WERI-Rb-1 (cell line): ENCODE measurements around the gene ZC3H13.
A peak's percentile ranks its signal among the peaks of the same experiment; 100 is the strongest.

Source experiments
- DNase-seq: peaks from one replicate; pipeline ENCODE4 v3.0.0-alpha.2; 2020
- H3K27ac ChIP-seq: fragments of 250-450 bp; sonication (Bioruptor Pico); 2 replicates; pipeline ENCODE4 v1.5.1; 2020; ENCODE audit warnings: mild to moderate bottlenecking, moderate library complexity
- H3K27me3 ChIP-seq: fragments of 250-450 bp; sonication (Bioruptor Pico); 2 replicates; pipeline ENCODE4 v1.5.1; 2021; ENCODE audit warnings: mild to moderate bottlenecking, low read depth, moderate library complexity; ENCODE audit not compliant: insufficient read depth, severe bottlenecking
- H3K36me3 ChIP-seq: fragments of 250-450 bp; sonication (Bioruptor Pico); 2 replicates; pipeline ENCODE4 v1.5.1; 2020; ENCODE audit warnings: mild to moderate bottlenecking, moderate library complexity
- H3K4me3 ChIP-seq: 2 replicates; pipeline ENCODE4 v1.5.1; 2011; ENCODE audit warnings: low read depth, mild to moderate bottlenecking, control low read depth, low read length
- H3K9me3 ChIP-seq: fragments of 250-450 bp; sonication (Bioruptor Pico); 2 replicates; pipeline ENCODE4 v1.5.1; 2021; ENCODE audit warnings: mild to moderate bottlenecking, moderate library complexity; ENCODE audit not compliant: severe bottlenecking
- TF ChIP-seq, protein P1 (sequence below): IDR thresholded peaks from 2 replicates; pipeline ENCODE4 v1.5.1; 2011; ENCODE audit warnings: low read depth, mild to moderate bottlenecking, control low read depth, inconsistent platforms, low read length

Gene ZC3H13

GRCh38 chr13:45917019-45917418 is 135.5 kb downstream of the ZC3H13 start:
- Histone ChIP-seq H3K27me3 (no peaks in the 10 kb centered on the region), H3K9me3 (no peaks in the 10 kb centered on the region), H3K27ac (no peak overlapping the region), H3K4me3 (no peak overlapping the region), H3K36me3 (no peaks in the 10 kb centered on the region)
- no peak for DNase-seq
- TF ChIP-seq, protein P1, sequence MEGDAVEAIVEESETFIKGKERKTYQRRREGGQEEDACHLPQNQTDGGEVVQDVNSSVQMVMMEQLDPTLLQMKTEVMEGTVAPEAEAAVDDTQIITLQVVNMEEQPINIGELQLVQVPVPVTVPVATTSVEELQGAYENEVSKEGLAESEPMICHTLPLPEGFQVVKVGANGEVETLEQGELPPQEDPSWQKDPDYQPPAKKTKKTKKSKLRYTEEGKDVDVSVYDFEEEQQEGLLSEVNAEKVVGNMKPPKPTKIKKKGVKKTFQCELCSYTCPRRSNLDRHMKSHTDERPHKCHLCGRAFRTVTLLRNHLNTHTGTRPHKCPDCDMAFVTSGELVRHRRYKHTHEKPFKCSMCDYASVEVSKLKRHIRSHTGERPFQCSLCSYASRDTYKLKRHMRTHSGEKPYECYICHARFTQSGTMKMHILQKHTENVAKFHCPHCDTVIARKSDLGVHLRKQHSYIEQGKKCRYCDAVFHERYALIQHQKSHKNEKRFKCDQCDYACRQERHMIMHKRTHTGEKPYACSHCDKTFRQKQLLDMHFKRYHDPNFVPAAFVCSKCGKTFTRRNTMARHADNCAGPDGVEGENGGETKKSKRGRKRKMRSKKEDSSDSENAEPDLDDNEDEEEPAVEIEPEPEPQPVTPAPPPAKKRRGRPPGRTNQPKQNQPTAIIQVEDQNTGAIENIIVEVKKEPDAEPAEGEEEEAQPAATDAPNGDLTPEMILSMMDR = no peak

DNA sequence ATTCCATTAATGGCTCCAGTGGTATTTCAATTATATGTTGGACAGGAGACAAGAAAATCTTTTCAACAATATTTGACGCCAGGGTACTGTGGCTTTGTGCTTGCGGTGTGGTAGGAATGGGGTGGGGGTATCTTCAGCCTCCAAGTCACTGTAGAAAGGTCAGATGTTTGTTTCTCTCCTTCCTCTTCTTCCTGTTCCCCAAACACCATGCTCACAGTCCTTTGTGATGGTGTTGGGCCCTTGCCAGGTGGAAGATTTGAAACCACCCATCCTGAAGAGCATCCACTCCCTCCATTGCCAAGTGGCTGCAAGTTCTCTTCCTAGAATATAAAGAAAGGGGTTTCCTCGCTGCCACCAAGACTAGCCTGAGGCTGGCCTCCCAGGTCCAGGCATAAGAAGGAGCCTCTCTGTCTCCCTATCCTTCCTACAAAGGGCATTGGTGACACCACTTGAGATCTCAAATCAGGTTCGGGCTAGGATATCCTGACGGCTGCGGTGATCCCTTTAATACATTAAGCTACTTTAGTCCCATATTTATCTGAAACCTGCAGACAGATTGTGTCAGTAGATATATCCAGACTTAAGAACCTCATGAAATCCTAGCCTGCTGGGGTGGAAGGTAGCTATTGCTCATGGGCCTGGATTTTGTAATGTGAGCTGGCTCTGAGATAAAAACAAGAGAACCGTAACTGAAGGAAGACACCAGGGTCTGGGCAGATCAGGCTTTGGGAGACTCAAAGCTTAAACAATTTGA is 136.7 kb downstream of the ZC3H13 start:
- no peaks in the 10 kb centered on the region for H3K27me3 ChIP-seq
- H3K4me3 ChIP-seq = no peak overlapping the region
- H3K9me3 ChIP-seq = no peaks in the 10 kb centered on the region
- TF ChIP-seq, protein P1 = no peak
- H3K27ac ChIP-seq = peak overlapping the region; percentile 19; the same call in 1 of the 2 replicates
- no peaks in the 10 kb centered on the region for H3K36me3 ChIP-seq
- peak; percentile 77 for DNase-seq

- H3K4me3 ChIP-seq = no peak overlapping the region
- no peak overlapping the region for H3K27ac ChIP-seq
- DNase-seq = no peak
- no peaks in the 10 kb centered on the region for H3K27me3 ChIP-seq
- no peaks in the 10 kb centered on the region for H3K36me3 ChIP-seq
- no peaks in the 10 kb centered on the region for H3K9me3 ChIP-seq
- TF ChIP-seq, protein P1 = no peak
These were observed 142.9 kb downstream of the ZC3H13 start for GRCh38 chr13:45909673-45910072.

DNA sequence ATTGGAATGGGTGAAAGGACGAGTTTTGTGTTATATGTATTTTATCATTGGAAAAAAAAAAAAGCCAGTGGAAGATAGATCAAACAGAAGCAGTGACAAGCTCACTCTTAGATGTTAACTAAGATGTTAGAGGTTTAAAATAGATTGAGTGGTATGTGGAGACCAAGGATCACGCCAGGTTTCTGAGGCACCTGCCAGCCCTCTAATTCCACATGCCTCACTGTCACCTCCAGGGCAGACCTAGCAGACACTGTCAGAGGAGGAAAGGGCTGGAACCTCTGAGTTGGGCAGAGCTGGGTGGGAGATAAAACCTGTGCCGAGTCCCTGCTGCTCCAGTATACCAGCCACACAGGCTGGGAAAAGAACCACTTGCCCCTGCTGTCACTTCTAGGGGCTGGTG is 143.5 kb downstream of the ZC3H13 start:
- no peak for DNase-seq
- Histone ChIP-seq H3K4me3 (no peak overlapping the region), H3K36me3 (no peaks in the 10 kb centered on the region), H3K9me3 (no peaks in the 10 kb centered on the region), H3K27me3 (no peaks in the 10 kb centered on the region), H3K27ac (no peak overlapping the region)
- TF ChIP-seq, protein P1 = no peak

DNA sequence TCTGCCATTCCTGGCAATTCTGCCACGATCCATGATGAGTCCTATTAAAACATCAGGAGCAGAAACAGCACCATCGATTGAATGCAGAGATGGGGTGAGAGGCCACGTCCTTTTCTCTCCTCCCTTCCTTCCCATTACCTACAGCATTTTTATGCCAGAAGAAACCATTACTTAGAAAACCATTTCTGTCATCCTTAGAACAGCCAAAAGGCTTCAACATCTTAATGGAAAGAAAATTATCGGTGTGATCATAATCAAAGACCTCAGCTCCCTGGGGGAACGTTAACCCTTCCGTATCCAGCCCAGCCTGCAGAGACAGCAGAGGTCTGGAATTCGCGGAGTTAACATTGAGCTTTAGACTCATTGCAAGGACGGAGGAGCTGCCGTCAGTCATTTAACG is 145.0 kb downstream of the ZC3H13 start:
- Histone ChIP-seq H3K4me3 (no peak overlapping the region), H3K9me3 (no peaks in the 10 kb centered on the region), H3K27ac (no peak overlapping the region), H3K36me3 (no peaks in the 10 kb centered on the region), H3K27me3 (no peaks in the 10 kb centered on the region)
- TF ChIP-seq, protein P1 = no peak
- no peak for DNase-seq
